Endothelial cell of umbilical vein (primary cell): Measurements from ENCODE around the gene RARRES2. TPM values are rescaled to one million over a fixed set of nuclear protein-coding genes. Genes with fewer than 3 reads are reported as not detected.

ENCODE experiments used
- BruUV-seq: library from RNA; stranded (reverse); fragments of 400-500 nt; replicated peaks from 2 replicates; lab custom pipeline; 2021; lab: Mats Ljungman, UMichigan
- CTCF ChIA-PET: fragments of 300-600, 350-600 bp; sonication (Branson Sonifier 250); formaldehyde crosslinking; loops from one replicate; lab custom pipeline; 2021; ENCODE audit warnings: antibody characterized with exemption, inconsistent platforms; lab: Charles Lee
- POLR2A ChIA-PET: fragments of 300-600, 350-600 bp; sonication (Branson Sonifier 250); formaldehyde crosslinking; loops from one replicate; lab custom pipeline; 2021; ENCODE audit warnings: antibody characterized with exemption, inconsistent platforms; lab: Charles Lee
- DNase-seq: peaks from one replicate; pipeline ENCODE4 v3.0.0-alpha.2; 2011; ENCODE audit warnings: low read depth, low spot score
- FAIRE-seq: peaks from 2 replicates; lab custom pipeline; 2011; peaks lifted over from hg19 to GRCh38; lab: Jason Lieb, UNC
- H2AFZ ChIP-seq: 2 replicates; pipeline ENCODE4 v1.6.0; 2012; ENCODE audit warnings: low read depth, low read length, control low read depth, inconsistent platforms
- H3K27ac ChIP-seq: 2 replicates; pipeline ENCODE4 v1.5.1; 2011; ENCODE audit warnings: low read depth, mild to moderate bottlenecking, control low read depth, low read length, moderate library complexity; ENCODE audit not compliant: insufficient read depth
- H3K27me3 ChIP-seq, 2 experiments: 2 replicates each; pipeline versions ENCODE4 v1.6.0 to v1.6.1; 2011; ENCODE audit warnings: low read length in 2 of 2, mixed read lengths in 1 of 2; ENCODE audit not compliant: control insufficient read depth in 2 of 2, insufficient read depth in 2 of 2
- H3K36me3 ChIP-seq, 2 experiments: 2 replicates in 1 of 2; 3 replicates in 1 of 2; pipeline ENCODE4 v1.5.1; 2011; ENCODE audit warnings: low read length in 2 of 2, mild to moderate bottlenecking in 1 of 2, moderate library complexity in 1 of 2; ENCODE audit not compliant: control insufficient read depth in 2 of 2, insufficient read depth in 2 of 2; ENCODE audit errors: extremely low read depth in 1 of 2
- H3K4me1 ChIP-seq: 3 replicates; pipeline ENCODE4 v1.5.1; 2011; ENCODE audit warnings: mild to moderate bottlenecking, low read length; ENCODE audit not compliant: control insufficient read depth, insufficient read depth; ENCODE audit errors: extremely low read depth
- H3K4me2 ChIP-seq: 2 replicates; pipeline ENCODE4 v1.6.1; 2011; ENCODE audit warnings: low read length, control low read depth, mixed read lengths; ENCODE audit not compliant: insufficient read depth
- H3K4me3 ChIP-seq, 3 experiments: fragments of 200-600 bp in 1 of 3; sonication (generic), shearing (Covaris generic) in 1 of 3; replicated peaks in 1 of 3; 2 replicates each; pipeline ENCODE4 v1.5.1; 2011 to 2016; ENCODE audit warnings: control low read depth in 3 of 3, low read length in 3 of 3, mild to moderate bottlenecking in 2 of 3, inconsistent platforms in 1 of 3, low read depth in 1 of 3, moderate library complexity in 1 of 3; ENCODE audit not compliant: insufficient read depth in 1 of 3
- H3K79me2 ChIP-seq: 2 replicates; pipeline ENCODE4 v1.6.0; 2012; ENCODE audit warnings: low read length, inconsistent platforms; ENCODE audit not compliant: control insufficient read depth, insufficient read depth
- H3K9ac ChIP-seq: replicated peaks from 2 replicates; pipeline ENCODE3; 2011; ENCODE audit warnings: low read length, control low read depth; ENCODE audit not compliant: insufficient read depth; ENCODE audit errors: extremely low read depth
- H3K9me1 ChIP-seq: replicated peaks from 3 replicates; pipeline ENCODE4 v1.6.0; 2011; ENCODE audit warnings: mild to moderate bottlenecking, low read length; ENCODE audit not compliant: control insufficient read depth, insufficient read depth; ENCODE audit errors: extremely low read depth
- H3K9me3 ChIP-seq: replicated peaks from 2 replicates; pipeline ENCODE4 v1.5.1; 2012; ENCODE audit warnings: low read length, inconsistent platforms; ENCODE audit not compliant: control insufficient read depth, insufficient read depth
- H4K20me1 ChIP-seq: replicated peaks from 2 replicates; pipeline ENCODE3; 2011; ENCODE audit warnings: mild to moderate bottlenecking, low read length; ENCODE audit not compliant: control insufficient read depth, insufficient read depth; ENCODE audit errors: extremely low read depth
- EZH2 ChIP-seq: IDR thresholded peaks from 2 replicates; pipeline ENCODE4 v1.6.1; 2012; ENCODE audit warnings: borderline replicate concordance, low read depth, mild to moderate bottlenecking, moderate library complexity, low read length, inconsistent platforms; ENCODE audit not compliant: severe bottlenecking
- FOS ChIP-seq: IDR thresholded peaks from 2 replicates; pipeline ENCODE4 v1.6.1; 2011; ENCODE audit warnings: mild to moderate bottlenecking, low read length, moderate library complexity, borderline replicate concordance; ENCODE audit not compliant: insufficient read depth
- GATA2 ChIP-seq: IDR thresholded peaks from 2 replicates; pipeline ENCODE4 v1.7.0; 2011; ENCODE audit warnings: low read depth, mild to moderate bottlenecking, moderate library complexity, mixed read lengths, low read length; ENCODE audit not compliant: insufficient read length, insufficient read depth
- JUN ChIP-seq: IDR thresholded peaks from 2 replicates; pipeline ENCODE4 v1.6.1; 2011; ENCODE audit warnings: borderline replicate concordance, low read depth; ENCODE audit not compliant: insufficient read length, insufficient read depth
- MYC ChIP-seq: IDR thresholded peaks from one replicate; pipeline ENCODE4 v1.6.1; 2011; ENCODE audit warnings: mild to moderate bottlenecking, low read depth, low read length
- POLR2A ChIP-seq: IDR thresholded peaks from 2 replicates; pipeline ENCODE4 v1.6.1; 2012; ENCODE audit warnings: low read depth, mild to moderate bottlenecking, control low read depth, low read length
- POLR2AphosphoS5 ChIP-seq: IDR thresholded peaks from 2 replicates; pipeline ENCODE4 v1.6.1; 2012; ENCODE audit warnings: low read depth, mild to moderate bottlenecking, control low read depth, low read length, moderate library complexity; ENCODE audit not compliant: insufficient read depth
- dilution Hi-C: fragments of 300-500 bp; cut with MboI; formaldehyde crosslinking; loops from one replicate; pipeline ENCODE4 v1.15.0; 2019; ENCODE audit warnings: low sequenced_read_pairs; ENCODE audit not compliant: extremely low pct_ligation_motif_present
- intact Hi-C: fragments of 100-400 bp; cut with micrococcal nuclease; formaldehyde crosslinking; loops from one replicate; pipeline ENCODE4 v1.10.0; 2022
- polyA plus RNA-seq, 4 experiments: library from polyadenylated mRNA; depleted of rRNA in 3 of 4; stranded (reverse) in 3 of 4; unstranded in 1 of 4; fragments of >200 nt; gene quantifications; 2 replicates each; pipeline versions ENCODE4 v1.2.1 to v1.2.3, GENCODE V29; 2011 to 2012; ENCODE audit warnings: missing spikeins in 1 of 4
- total RNA-seq: library from RNA; stranded (reverse); gene quantifications from 2 replicates; pipeline ENCODE4 v1.2.3, GENCODE V29; 2021
- TF ChIP-seq, protein P1 (sequence below): IDR thresholded peaks from 2 replicates; pipeline ENCODE4 v1.6.1; 2011; ENCODE audit not compliant: insufficient read depth, insufficient read length
- TF ChIP-seq, protein P2 (sequence below), 2 donors: IDR thresholded peaks; 1 replicate in 1 of 2; 2 replicates in 1 of 2; pipeline ENCODE4 v1.5.1; 2011; ENCODE audit warnings: low read length in 2 of 2, mild to moderate bottlenecking in 2 of 2, moderate library complexity in 2 of 2, control low read depth in 1 of 2, inconsistent platforms in 1 of 2, low read depth in 1 of 2; ENCODE audit not compliant: insufficient read depth in 1 of 2; ENCODE audit errors: extremely low read depth in 1 of 2

The RARRES2 gene
- total and polyA plus RNA-seq, 2 donors (not counting 3 experiments of a cell fraction or from before 2014, with no cell fraction given) = not detected

DNA sequence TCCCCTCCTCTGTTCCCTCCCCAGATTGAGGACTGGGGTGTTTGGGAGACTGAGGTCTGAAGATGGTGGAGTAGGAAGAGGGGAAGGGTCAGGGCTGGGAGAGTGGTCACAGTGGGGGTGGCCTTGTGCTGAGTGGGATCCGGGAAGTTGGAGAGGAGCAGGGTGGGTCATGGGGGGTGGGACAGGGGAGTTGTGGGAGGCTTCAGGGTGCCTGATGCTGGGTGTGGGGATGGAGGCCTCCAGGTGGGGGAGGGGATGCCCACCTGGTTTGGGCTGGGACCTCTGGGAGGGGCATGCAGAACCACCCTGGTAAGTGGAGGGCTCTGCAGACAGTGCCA is 40.3 kb upstream of the RARRES2 start:
- Histone ChIP-seq H3K4me2 (no peak overlapping the region), H4K20me1 (no peaks in the 10 kb centered on the region), H3K9me1 (no peaks in the 10 kb centered on the region), H3K36me3 (peaks cover 0 to 7% of the 10 kb centered on the region in 2 experiments), H3K4me1 (peaks cover 26% of the 10 kb centered on the region), H3K9ac (no peak overlapping the region), H3K79me2 (peaks cover 34% of the 10 kb centered on the region), H3K9me3 (no peaks in the 10 kb centered on the region), H3K27ac (no peak overlapping the region), H2AFZ (no peak overlapping the region), H3K27me3 (no peaks in the 10 kb centered on the region), H3K4me3 (no peak overlapping the region)
- TF ChIP-seq FOS (no peak), POLR2AphosphoS5 (no peak), EZH2 (no peak), MYC (no peak), GATA2 (no peak), POLR2A (no peak), JUN (no peak)
- TF ChIP-seq, protein P1, sequence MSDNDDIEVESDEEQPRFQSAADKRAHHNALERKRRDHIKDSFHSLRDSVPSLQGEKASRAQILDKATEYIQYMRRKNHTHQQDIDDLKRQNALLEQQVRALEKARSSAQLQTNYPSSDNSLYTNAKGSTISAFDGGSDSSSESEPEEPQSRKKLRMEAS = no peak
- TF ChIP-seq, protein P2, sequence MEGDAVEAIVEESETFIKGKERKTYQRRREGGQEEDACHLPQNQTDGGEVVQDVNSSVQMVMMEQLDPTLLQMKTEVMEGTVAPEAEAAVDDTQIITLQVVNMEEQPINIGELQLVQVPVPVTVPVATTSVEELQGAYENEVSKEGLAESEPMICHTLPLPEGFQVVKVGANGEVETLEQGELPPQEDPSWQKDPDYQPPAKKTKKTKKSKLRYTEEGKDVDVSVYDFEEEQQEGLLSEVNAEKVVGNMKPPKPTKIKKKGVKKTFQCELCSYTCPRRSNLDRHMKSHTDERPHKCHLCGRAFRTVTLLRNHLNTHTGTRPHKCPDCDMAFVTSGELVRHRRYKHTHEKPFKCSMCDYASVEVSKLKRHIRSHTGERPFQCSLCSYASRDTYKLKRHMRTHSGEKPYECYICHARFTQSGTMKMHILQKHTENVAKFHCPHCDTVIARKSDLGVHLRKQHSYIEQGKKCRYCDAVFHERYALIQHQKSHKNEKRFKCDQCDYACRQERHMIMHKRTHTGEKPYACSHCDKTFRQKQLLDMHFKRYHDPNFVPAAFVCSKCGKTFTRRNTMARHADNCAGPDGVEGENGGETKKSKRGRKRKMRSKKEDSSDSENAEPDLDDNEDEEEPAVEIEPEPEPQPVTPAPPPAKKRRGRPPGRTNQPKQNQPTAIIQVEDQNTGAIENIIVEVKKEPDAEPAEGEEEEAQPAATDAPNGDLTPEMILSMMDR (IDR thresholded peaks at IDR 0.05; ENCODE audit: extremely low read depth in 1 of 2, insufficient read depth in 1 of 2, low read depth in 1 of 2, low read length in 2 of 2) = no peak
- no TSS peak for BruUV-seq
- DNase-seq = no peak
- ChIA-PET POLR2A (no interaction called here), CTCF (no interaction called here)
- no peak for FAIRE-seq
- dilution Hi-C loops = no loop called here
- intact Hi-C loops = no loop called here
